ENCODE results near the gene CD82. TPM values are rescaled to one million over a fixed set of nuclear protein-coding genes. Genes with fewer than 3 reads are reported as not detected.
"Not testable (repeated sequence)": the region's sequence is repeated elsewhere in the genome, so short reads cannot be mapped to it uniquely, and the experiment has no call there.

Gene CD82
- total and polyA plus RNA-seq, 8 donors: 26.5 to 64.6 (median 32.5) TPM

DNA sequence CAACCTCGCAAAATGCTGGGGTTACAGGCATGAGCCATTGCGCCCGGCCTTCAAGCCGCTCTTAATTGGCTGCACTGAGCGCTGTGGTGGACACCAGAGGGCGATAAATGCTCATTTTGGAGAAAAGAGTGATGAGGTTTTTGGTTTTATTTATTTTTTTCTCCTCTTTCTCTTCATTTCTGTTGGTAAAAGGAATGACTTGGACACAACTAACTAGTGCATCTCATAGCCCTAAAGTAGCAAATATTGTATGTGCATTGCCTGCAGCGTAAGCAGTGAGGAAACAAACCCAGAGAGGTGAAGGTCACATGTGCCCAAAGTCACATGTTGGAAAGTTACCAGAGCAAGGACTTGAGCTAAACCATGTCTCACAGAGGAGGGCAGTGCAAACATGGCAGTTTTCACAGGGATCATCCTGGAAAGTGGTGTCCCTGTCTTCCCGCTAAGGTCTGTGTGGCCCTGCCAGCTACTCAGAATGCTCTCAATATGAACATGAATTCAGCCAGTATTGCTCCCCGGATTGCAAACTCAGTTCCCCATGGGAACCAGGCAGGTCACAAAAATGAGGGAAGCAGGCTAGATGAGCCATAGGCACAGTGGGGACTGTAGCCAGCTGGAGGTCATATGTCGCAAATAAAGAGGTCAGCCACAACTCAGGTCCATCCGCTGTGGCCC is 8.6 kb upstream of the CD82 start:
- H3K4me1 ChIP-seq: peaks cover 0 to 3% (median 0%) of the 10 kb centered on the region in 3 donors
- intact Hi-C loops (cut with DNase I): loop anchor here (2.0 to 10.0 kb wide), 5 partner anchors 58 to 358 kb away; no protein-coding TSS in a partner anchor
- no peak overlapping the region for H3K4me3 ChIP-seq
- H3K9me3 ChIP-seq: no peaks in the 10 kb centered on the region
- no peaks in the 10 kb centered on the region for H3K27me3 ChIP-seq
- ATAC-seq (peak; percentile 81 to 95 (median 93)), FAIRE-seq (no peak), DNase-seq (peak in 4 of 6 donors; percentile 49 to 74 (median 62))
- no peak overlapping the region for H3K27ac ChIP-seq
- WGBS, 2 donors: 32 to 34% methylated on average over 11 of the region's 11 CpGs
- TF ChIP-seq, protein P1, sequence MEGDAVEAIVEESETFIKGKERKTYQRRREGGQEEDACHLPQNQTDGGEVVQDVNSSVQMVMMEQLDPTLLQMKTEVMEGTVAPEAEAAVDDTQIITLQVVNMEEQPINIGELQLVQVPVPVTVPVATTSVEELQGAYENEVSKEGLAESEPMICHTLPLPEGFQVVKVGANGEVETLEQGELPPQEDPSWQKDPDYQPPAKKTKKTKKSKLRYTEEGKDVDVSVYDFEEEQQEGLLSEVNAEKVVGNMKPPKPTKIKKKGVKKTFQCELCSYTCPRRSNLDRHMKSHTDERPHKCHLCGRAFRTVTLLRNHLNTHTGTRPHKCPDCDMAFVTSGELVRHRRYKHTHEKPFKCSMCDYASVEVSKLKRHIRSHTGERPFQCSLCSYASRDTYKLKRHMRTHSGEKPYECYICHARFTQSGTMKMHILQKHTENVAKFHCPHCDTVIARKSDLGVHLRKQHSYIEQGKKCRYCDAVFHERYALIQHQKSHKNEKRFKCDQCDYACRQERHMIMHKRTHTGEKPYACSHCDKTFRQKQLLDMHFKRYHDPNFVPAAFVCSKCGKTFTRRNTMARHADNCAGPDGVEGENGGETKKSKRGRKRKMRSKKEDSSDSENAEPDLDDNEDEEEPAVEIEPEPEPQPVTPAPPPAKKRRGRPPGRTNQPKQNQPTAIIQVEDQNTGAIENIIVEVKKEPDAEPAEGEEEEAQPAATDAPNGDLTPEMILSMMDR (IDR thresholded peaks at IDR 0.05): peak; percentile 33 to 63 (median 56)
- H3K36me3 ChIP-seq: no peaks in the 10 kb centered on the region

DNA sequence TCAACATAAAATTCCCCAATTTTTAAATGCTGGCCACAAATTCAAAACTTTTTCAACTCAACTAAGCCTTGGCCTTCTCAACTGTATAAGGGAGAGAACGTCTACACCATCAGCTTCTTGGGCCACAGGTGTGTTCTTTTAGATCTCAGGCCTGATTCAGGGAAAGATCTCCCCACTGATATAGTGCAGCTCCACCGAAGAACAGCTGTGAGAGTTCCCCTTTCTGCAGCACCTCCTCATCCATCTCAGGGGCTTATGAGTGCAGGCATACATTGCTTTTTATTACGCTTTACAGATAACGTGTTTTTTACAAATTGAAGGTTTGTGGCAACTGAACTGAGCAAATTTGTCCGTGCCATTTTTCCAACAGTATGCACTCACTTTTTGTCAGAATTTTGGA is 8.0 kb upstream of the CD82 start:
- Histone ChIP-seq H3K36me3 (no peaks in the 10 kb centered on the region), H3K9me3 (no peaks in the 10 kb centered on the region), H3K4me1 (peaks cover 0 to 3% (median 0%) of the 10 kb centered on the region in 3 donors), H3K27ac (no peak overlapping the region), H3K27me3 (no peaks in the 10 kb centered on the region), H3K4me3 (no peak overlapping the region)
- TF ChIP-seq, protein P1 (IDR thresholded peaks at IDR 0.05): no peak
- FAIRE-seq (no peak), DNase-seq (no peak), ATAC-seq (no peak)
- WGBS, 2 donors: 71 to 87% methylated on average over 5 of the region's 5 CpGs
- intact Hi-C loops (cut with DNase I): loop anchor here (2.0 to 10.0 kb wide), 5 partner anchors 57 to 357 kb away; no protein-coding TSS in a partner anchor

DNA sequence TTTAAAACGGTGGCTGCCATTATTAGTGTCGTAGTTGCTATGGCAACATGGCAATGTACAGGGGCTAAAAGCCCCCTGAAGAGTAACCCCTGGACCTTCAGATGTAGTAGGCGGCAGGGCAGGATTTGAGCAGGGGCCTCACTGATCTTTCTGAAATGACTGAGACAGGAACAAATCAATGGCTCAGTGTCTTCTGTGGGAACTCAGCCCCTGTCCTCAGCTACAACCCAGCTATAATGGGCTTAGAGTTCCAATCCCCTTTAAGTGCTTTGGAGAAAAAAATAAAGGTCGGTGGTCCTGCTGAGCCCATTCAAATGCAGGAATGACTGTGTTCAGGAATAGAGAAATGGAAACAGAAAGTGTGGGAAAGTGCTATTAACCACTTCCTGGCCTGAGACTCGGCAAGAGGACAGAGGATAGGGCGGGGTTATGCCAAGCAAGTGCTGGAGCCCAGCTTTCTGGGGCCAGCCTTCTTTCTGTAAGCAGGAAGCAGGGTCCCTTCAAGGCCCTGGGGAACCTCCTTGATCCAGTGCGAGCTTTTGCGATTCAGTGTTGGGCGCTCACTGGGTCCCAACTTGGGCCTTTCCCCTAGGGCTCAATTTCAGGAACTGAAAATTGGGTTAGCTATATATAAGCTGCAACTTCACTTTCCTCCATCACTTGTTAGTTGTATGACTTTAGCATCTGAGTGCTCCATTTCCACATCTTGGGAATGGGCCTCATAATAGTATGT is 6.1 kb upstream of the CD82 start:
- DNase-seq (no peak), ATAC-seq (no peak), FAIRE-seq (no peak)
- intact Hi-C loops (cut with DNase I): loop anchor here (5.0 to 10.0 kb wide), 4 partner anchors 55 to 355 kb away; no protein-coding TSS in a partner anchor
- TF ChIP-seq, protein P1 (IDR thresholded peaks at IDR 0.05): no peak
- H3K4me1 ChIP-seq: peaks cover 5 to 9% (median 8%) of the 10 kb centered on the region in 3 donors
- H3K36me3 ChIP-seq: no peaks in the 10 kb centered on the region
- WGBS, 2 donors: 76 to 80% methylated on average over 9 of the region's 9 CpGs
- H3K9me3 ChIP-seq: no peaks in the 10 kb centered on the region
- no peak overlapping the region for H3K27ac ChIP-seq
- no peaks in the 10 kb centered on the region for H3K27me3 ChIP-seq
- H3K4me3 ChIP-seq: no peak overlapping the region

DNA sequence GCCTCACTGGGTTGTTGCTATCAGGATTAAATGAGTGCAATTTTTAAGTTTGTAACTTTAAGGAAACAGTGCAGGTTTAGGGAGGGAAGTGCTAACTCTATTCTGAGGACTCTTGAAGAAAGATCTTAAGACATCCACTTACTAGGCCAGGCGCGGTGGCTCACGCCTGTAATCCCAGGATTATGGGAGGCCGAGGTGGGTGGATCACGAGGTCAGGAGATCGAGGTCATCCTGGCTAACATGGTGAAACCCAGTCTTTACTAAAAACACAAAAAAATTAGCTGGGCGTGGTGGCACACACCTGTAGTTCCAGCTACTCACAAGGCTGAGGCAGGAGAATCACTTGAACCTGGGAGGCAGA is 5.5 kb upstream of the CD82 start:
- WGBS, 2 donors: 91 to 96% methylated on average over 7 of the region's 7 CpGs
- intact Hi-C loops (cut with DNase I): loop anchor here (5.0 to 10.0 kb wide), 5 partner anchors 55 to 515 kb away; no protein-coding TSS in a partner anchor
- not testable (repeated sequence) for DNase-seq

DNA sequence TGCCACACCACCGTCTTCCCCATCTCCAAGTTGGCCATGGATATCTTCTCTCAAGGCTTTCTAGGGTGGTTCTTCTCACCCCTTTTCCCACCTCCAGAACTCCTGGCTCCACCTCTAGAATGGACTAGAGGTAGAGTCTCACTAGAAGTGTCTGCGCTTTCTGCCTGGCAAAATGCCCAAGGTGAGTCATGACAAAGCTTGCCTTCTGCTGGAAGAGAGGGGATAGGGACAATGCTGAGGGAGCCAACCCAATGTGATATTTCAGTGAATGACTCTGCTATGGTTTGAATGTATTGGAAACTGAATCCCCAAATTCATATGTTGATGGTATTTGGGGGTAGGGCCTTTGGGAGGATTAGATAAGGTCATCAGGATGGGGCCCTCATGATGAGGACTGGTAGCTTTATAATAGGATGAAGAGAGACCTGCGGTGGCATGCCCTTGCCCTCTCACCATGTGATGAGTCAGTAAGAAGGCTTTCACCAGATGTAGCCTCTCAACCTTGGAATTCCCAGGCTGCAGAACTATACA is 4.1 kb upstream of the CD82 start:
- Histone ChIP-seq H3K27me3 (no peaks in the 10 kb centered on the region), H3K4me1 (peaks cover 8 to 16% (median 10%) of the 10 kb centered on the region in 3 donors), H3K27ac (no peak overlapping the region), H3K36me3 (no peaks in the 10 kb centered on the region), H3K4me3 (no peak overlapping the region), H3K9me3 (no peaks in the 10 kb centered on the region)
- TF ChIP-seq, protein P1 (IDR thresholded peaks at IDR 0.05): no peak
- intact Hi-C loops (cut with DNase I): loop anchor here in 1 of 3 donors (10.0 kb wide), 1 partner anchor 513 kb away; no protein-coding TSS in a partner anchor
- WGBS, 2 donors: 92 to 94% methylated on average over 3 of the region's 3 CpGs
- ATAC-seq (no peak), DNase-seq (no peak), FAIRE-seq (no peak)

More for the DNA sequence above, 5.5 kb upstream of the CD82 start:
- not testable (repeated sequence) for H3K27ac ChIP-seq, H3K36me3 ChIP-seq, H3K4me3 ChIP-seq, H3K9me3 ChIP-seq, H3K27me3 ChIP-seq, FAIRE-seq, ATAC-seq
- H3K4me1 ChIP-seq: peaks cover 8 to 12% (median 10%) of the 10 kb centered on the region in 3 donors
